NCI-H446 (cell line): Measurements from ENCODE around the gene SLC52A3.
"Not testable (repeated sequence)": the region's sequence is repeated elsewhere in the genome, so short reads cannot be mapped to it uniquely, and the experiment has no call there.

Experiments
- DNase-seq, 2 experiments: peaks; one replicate each; lab custom pipeline; 2025; lab: John Stamatoyannopoulos, UW

Gene SLC52A3

DNA sequence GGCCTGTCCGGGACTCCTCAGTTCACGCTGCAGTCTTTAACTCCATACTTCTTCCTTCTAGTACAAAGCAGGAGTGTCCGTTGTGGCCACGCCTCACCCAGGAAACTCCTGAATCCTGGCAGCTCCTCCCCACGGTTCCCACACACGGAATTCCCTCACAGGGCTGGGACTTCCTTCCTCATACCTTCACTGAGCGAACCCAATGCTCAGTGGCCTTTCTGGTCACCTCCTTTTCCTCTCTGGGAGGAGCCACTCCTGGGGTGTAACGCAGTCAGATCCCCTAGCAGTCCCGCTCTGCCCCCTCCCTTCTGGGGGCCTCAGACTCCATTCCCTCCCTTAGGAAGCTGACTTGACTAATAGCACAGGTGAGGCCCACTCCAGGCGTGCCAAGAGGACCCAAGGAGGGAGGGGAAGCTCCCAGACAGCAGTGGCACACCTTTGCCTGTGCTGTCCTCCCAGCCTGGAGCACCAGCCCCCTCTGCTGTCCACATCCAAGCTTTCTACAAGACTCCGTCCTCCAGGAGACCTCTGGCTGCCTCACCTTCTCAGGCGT is at the start of gene SLC52A3:
Gene SLC52A3, minus strand, starts transcription at position 75 of the 553 bp plus-strand sequence. CDS start 2,726 bp downstream, outside the sequence.
- peak in 1 of 2 experiments; percentile 22 for DNase-seq

DNA sequence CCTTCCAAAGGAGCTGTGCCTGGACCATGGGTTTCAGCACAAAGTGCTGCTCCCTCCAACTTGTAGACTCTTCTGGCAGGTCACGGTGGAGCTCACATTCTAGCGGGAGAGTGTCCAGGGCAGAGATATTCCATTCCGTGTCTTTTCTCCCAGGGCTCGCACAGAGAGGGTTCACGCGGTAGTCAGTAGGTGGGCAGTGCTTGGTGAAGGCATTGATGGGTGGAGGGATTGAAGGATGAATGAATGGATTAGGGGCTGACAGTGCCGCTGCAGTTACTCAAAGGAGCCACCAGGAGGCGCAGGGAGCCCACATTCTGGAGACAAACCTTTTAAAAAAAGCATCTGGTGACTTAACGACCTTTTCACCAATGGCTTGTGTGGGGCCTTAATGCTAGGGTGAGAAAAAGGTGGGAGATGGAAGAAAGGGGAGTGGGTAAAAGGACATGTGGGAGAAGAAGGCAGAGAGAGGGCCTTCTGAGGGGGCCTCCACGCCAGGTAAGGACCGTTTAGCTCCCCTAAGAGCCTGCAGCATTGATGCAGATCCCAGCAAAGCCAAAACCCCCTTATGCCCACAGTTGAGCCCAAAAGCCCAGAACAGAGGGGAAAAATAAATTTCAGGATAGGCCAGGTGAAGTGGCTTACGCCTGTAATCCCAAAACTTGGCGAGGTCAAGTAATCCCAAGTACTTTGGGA is 47.8 kb upstream of the SLC52A3 start:
- peak; percentile 26 to 56 for DNase-seq

DNA sequence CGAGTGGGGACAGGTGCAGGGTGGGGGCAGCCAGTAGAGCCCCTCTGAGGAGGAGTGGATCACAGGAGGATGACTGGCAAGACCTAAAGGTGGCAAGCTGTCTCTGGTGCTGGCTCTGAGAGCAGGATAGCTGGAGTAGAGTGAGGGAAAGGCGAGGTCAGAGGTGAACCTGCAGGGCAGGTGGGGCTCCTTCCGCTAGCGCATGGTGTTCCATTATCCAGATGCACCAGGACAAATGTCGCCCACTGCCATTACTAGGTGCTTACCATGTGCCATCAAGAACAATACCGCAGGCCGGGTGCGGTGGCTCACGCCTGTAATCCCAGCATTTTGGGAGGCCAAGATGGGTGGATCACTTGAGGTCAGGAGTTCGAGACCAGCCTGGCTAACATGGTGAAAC is 46.9 kb upstream of the SLC52A3 start:
- no peak for DNase-seq

DNA sequence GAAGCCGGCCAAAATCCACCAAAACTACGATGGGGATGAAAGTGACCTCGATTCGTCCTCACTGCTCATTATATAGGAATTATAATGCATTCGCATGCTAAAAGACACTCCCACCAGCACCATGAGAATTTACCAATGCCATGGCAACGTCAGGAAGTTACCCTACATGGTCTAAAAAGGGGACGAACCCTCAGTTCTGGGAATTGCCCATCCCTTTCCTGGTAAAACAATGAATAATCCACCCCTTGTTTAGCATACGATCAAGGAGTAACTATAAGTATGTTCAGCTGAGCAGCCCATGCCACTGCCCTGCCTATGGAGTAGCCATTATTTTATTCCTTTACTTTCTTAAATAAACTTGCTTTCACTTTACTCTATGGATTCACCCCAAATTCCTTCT is 45.1 kb upstream of the SLC52A3 start:
- no peak for DNase-seq

DNA sequence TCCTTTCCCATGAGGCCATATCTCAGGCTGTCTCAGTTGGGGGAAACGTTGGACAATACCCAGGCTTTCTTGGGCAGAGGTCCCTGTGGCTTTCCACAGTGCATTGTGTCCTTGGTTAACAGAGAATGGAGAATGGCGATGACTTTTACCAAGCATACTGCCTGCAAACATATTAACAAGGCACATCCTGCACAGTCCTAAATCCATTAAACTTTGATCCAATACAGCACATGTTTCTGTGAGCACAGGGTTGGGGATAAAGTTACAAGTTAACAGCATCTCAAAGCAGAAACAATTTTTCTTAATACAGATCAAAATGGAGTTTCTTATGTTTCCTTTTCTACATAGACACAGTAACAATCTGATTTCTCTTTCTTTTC is 44.1 kb upstream of the SLC52A3 start:
- not testable (repeated sequence) for DNase-seq

DNA sequence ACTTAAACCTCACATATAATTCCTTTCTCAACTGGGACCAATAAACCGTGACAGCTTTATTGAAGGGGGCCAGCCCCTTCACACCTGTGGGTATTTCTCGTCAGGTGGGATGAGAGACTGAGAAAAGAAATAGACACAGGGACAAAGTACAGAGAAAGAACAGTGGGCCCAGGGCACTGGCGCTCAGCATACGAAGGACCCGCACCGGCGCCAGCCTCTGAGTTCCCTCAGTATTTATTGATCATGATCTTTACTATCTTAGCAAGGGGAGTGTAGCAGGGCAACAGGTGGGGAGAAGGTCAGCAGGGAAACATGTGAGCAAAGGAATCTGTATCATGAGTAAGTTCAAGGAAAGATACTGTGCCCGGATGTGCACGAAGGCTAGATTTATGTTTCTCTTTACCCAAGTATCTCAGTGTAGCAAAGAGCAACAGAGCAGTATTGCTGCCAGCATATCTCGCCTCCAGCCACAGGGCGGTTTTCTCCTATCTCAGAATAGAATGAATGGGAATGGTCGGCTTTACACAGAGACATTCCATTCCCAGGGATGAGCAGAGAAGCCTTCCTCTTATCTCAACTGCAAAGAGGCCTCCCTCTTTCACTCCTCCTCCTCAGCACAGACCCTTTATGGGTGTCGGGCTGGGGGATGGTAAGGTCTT is 43.6 kb upstream of the SLC52A3 start:
- DNase-seq: not testable (repeated sequence)

DNA sequence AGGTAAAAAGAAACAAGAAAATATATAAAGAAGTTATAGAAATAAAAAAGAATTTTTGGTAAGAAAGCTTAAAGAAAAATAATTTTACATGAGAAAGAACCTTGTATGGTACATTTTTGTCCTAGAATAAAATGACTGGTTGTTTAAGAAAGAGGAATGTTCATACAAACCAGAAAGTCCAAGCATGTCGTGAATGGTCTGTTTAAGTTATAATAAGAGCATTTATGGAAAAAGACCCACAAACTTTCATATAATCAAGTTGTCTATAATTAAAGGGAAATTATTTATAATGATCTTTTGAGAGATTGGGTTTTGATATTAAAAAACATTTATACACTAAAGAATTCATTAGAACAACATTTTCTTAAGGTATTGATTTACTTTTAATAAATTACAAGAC is 37.4 kb upstream of the SLC52A3 start:
- no peak for DNase-seq

DNA sequence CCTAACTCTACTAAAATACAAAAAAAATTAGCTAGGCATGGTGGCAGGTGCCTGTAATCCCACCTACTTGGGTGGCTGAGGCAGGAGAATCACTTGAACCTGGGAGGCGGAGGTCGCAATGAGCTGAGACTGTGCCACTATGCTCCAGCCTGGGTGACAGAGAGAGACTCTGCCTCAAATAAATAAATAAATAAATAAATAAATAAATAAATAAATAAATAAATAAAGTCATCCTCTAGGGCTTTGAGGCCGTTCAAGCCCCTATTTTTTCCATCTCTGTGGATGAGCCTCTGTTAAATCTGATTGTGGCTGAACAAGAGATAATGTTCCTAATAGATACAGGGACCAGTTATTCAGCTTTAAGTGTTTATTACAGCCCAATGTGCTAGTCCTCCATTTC is 33.4 kb upstream of the SLC52A3 start:
- no peak for DNase-seq

DNA sequence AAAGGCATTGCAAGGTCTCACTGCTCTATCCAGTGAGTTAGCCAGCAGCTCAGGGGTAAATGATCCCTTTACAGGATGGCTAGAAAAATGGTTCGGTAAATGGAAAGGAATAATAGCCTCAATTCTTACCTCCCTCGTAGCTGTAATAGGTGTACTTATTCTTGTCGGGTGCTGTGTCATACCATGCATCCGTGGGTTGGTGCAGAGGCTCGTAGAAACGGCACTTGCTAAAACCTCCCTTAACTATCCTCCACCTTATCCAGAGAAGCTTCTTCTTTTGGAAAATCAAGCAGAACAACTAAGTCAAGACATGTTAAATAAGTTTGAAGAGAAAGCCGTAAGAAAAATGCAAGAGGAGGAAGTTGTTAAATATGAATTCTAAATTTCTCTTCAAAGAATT is 31.7 kb upstream of the SLC52A3 start:
- not testable (repeated sequence) for DNase-seq

DNA sequence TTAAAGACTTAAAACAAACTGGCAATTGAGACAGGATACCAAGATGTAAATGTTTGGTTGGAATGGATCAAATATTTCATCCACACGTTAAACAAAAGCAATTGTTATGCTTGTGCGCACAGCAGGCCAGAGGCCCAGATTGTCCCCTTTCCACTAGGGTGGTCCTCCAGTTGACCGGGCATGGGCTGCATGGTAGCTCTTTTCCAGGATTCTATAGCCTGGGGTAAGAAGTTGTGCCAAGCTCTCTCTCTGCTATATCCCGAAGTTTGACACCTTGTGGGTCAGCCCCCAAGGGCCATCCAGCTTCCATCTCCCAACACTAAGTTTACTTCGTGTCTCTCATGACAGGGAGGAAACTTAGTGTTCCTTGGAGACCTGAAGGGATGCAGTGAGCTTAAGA is 30.4 kb upstream of the SLC52A3 start:
- not testable (repeated sequence) for DNase-seq

DNA sequence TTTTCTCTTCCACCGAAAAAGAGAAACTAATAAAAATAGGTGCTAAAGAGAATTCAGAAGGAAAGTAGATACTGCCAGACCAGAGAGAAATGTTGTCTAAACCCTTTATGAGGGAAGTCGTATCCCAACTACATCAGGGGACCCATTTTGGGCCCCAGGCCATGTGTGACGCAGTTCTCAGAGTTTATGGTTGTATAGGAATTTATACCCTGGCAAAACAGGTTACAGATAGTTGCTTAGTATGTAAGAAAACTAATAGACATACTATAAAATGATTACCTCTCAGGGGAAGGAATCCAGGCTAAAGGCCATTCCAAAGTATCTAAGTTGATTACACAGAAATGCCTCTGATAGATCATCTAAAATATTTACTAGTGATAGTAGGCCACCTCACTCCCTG is 28.6 kb upstream of the SLC52A3 start:
- no peak for DNase-seq

DNA sequence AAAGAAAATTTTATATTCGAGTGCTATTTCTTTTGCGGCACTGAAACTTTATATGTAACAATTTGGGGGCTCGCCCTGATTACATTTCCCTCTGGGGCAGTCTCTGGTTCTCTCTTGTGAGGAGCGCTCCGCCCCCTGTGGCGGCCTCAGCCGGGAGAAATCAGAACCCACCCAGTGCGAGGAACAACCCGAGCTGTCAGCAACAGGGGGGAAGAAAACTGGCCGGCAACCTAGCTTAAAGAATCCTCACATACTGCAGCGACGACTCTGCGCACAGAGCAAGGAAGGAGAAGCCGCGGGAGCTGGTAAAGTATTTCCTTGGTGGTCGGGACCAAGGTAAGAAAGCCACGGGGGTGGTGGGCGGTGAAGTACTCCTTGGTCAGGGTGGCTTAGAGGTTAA is 23.9 kb upstream of the SLC52A3 start:
- DNase-seq: no peak

DNA sequence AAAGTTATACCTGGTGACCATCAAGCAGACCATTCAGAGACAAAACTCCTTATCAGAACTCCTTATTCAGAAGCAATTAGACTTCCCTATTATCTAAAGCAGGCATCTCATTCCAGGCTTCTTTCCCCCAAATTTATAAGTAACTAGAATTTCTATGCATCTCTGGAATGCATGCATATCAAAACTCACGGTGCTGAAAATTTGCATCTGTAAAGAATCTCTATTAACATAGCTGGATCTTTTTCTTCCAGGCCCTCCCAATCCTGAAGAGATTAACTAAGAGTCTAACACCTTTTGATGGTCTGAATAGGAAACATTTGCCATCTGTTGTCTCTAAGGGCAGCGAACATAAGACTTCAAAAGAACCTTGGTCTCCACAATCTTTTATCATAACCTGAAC is 22.8 kb upstream of the SLC52A3 start:
- no peak for DNase-seq

DNA sequence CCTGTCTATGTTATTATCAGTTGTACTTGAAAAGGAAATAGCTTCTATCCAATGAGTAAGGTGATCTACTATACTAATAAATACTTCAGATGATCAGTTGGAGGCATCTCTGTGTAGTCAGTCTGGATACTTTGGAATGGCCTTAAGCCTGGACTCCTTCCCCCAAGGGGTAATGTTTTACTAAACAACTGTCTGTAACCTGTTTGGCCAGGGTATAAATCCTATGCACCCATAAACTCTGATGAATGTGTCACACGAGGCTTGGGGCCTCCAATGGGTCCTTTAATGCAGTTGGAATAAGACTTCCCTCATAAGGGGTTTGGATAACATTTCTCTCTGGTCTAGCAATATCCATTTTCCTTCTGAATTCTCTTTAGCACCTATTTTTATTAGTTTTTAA is 19.5 kb upstream of the SLC52A3 start:
- DNase-seq: no peak

DNA sequence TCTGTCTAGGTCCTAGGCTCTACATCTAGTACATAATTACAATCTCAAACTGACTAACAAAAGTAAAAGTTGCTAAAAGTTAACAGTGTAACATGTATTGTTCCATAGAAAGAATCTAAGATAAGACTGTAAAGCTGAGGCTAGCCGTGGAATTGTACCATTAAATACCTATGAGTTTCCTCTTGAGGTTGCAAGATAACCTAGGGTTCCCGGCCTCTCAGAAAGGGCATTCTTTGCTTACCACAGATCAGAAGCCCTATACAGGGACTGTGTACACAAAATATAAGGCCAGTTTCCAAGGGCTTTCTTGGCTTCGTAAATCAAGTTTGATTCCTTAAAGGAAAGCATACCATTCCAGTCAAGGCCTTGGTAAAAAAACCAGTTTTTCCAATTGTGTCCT is 11.5 kb upstream of the SLC52A3 start:
- DNase-seq: no peak

DNA sequence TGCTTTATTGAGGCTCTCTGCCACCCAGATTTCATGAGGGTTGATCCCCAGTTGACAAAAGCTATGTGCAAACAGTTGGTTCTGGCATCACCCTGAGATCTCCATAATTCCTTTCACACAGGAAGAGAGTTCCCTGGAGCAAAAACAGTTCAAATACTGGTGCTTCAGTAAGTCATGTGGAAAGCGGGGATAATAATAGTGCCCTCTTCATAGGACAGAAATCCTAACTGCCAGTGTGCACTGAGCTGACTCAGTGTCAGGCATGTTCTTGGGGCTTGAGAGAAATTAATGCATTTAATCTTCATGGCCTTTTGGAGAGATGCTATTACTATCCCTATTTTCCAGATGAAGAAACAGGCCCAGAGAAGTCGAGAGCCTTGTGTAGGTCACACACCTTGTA is 7.9 kb upstream of the SLC52A3 start:
- DNase-seq: no peak

DNA sequence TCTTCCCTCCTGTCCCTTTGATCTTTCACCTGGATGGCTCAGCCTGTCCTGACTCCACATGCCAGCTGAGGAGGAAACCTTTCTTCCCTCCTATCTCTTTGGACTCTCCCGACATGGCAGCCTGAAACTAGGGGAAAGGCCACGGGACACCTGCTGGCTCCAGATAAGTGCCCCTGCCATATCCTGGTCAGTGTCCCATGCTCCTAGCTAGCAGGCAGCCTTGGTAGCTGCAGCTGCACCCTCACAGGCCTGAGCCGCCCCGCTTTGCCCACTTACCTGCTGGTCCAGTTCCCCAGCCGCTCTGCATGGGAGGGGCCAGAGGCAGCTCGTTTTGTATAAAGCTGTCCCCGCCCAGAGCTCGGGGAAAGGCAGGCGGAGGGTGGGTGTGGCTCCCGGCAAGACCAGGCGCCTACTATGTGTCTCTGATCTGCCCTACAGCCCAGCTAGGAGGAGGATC is 7.4 kb upstream of the SLC52A3 start:
- no peak for DNase-seq

DNA sequence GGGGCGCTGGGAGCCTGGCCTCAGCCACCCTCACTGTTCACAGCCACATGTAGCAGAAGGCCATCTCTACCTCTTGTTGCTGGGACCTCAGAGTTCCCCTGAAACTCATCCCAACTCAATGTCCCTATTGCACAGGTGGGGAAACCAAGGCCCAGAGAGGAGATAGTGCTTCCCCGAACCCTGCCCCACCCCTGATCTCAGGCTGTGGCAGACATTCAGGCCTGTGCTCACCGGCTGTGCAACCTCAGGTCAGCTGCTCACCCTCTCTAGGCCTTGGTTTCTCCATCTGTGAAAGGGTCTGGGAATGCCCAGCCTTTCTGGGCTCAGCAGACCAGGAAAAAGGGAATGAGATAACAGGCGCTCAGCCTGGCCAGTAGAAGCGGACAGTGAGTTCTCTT is 6.4 kb upstream of the SLC52A3 start:
- DNase-seq: no peak

DNA sequence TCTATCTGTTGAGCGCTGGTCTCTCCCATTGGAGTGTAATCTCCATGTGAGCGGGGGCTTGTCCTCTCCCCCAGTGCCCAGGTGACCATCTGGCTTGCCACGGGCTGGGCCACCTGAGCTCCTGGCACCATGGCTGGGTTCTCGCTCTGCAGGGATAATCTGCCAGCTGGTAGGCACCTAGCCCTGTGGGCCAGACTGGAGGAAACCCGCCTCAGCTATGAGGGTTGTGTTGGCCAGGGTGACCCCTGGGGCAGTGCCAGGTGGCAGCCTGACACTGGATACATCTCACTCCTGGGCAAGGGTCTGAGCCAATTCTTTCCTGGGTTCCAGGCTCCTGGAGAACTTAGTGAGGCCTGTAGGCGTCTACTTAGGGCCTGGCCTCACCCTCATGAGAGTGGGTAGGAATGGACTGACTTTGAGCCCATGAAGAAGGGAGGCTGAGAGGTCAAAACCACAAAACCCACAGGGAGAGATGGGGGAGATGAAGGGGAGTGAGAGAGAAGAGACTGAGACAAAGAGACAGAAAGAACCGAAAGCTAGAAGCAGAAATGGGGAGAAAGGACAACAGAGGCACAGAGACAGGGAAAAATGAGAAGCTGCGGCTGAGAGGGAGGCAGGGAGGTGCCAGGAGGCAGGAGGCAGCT is 5.8 kb upstream of the SLC52A3 start:
- no peak for DNase-seq

DNA sequence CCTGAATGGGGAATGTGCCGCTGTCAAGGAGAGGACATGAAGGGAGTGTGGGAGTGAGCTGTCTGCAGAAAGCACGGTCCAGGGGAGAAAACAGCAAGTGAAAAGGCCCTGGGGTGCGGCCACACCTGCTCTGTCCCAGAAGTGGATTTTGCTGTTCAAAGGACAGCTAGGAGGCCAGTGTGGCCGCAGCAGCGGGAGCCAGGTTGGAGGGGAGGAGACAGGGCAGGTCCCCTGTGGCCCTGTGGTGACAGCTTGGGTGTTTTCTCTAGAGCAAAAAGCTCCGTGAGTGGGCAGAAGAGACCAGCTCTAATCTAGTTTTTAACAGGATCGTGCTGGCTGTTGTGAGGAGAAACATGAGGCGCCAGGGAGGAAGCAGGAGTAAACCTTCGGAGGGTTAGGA is 4.5 kb upstream of the SLC52A3 start:
- no peak for DNase-seq

DNA sequence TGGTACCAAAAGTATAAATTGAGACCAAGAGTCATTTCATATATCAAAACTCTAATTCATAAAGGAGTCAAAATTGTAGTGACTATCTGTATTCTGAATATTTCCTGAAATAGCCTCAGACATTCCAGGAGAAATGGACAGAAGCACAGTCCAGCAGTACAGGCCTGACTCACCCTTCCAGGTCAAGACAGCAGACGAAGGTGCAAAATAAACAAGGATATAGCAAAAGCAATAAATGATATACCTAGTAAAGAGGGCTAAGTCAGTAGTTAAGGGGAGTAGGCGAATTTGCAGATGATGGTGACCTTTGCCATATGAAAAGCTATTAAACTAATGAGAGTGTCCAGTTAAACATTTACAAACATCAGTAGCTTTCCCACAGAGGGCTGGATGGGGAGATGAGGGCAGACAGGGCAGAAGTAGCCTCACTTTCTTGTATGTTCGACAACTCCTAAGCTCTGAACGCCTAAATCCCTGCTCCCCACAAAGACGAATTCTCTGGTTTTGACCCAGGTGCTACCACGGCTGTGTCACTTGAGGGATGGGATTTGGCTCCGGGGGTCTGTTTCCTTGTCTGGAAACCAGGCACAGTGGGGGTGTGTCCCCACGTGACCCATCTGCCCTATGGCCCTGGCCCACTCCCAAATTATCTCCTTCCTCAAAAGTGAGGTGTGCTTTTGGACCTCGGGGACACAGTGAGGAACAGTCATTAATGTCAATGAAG is 3.6 kb upstream of the SLC52A3 start:
- DNase-seq: no peak

DNA sequence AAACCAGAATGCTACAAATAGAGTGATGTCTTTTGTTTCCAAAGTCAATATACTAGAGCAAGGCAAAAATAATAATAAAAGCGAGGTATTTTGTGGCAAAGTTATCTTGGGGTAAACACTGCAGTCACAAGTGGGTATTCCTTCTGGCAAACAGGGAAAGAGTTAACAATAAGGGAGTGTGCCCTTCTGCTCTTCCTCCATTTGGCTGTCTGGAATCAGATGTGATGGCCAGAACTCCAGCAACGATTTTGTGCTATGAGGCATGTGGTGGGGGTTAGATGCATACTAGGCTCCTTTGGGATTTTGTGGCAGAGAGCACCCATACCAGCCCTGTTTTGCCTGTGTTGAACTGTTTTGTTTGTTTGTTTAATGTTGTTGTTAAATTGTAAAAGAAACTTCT is 2.4 kb upstream of the SLC52A3 start:
- DNase-seq: no peak
